H9 (cell line): Measurements from ENCODE around the gene HOXA2. TPM values are rescaled to one million over a fixed set of nuclear protein-coding genes. Genes with fewer than 3 reads are reported as not detected.

Experiments
- DNase-seq: peaks from one replicate; pipeline ENCODE4 v3.0.0-alpha.2; 2017
- H2AFZ ChIP-seq: one replicate; pipeline ENCODE4 v1.6.1; 2013; ENCODE audit warnings: mild to moderate bottlenecking, low read length, control low read depth, moderate library complexity
- H2AK5ac ChIP-seq: 2 replicates; pipeline ENCODE4 v1.6.1; 2013; ENCODE audit warnings: low read length, control low read depth, mixed read lengths; ENCODE audit not compliant: insufficient read length
- H2BK120ac ChIP-seq: one replicate; pipeline ENCODE4 v1.6.1; 2013; ENCODE audit warnings: low read depth, mild to moderate bottlenecking, low read length, control low read depth, inconsistent platforms; ENCODE audit not compliant: poor library complexity, severe bottlenecking
- H2BK12ac ChIP-seq: 2 replicates; pipeline ENCODE4 v1.6.1; 2013; ENCODE audit warnings: low read length, control low read depth, mixed read lengths, low read depth; ENCODE audit not compliant: insufficient read length
- H2BK15ac ChIP-seq: 2 replicates; pipeline ENCODE4 v1.6.1; 2013; ENCODE audit warnings: low read depth, low read length, control low read depth
- H2BK20ac ChIP-seq: one replicate; pipeline ENCODE4 v1.6.1; 2013; ENCODE audit warnings: low read depth, mild to moderate bottlenecking, low read length, control low read depth, inconsistent platforms; ENCODE audit not compliant: poor library complexity, severe bottlenecking
- H2BK5ac ChIP-seq: 2 replicates; pipeline ENCODE4 v1.6.1; 2013; ENCODE audit warnings: low read length, control low read depth, mixed read lengths; ENCODE audit not compliant: insufficient read length
- H3K14ac ChIP-seq: 2 replicates; pipeline ENCODE4 v1.6.1; 2013; ENCODE audit warnings: low read length, control low read depth; ENCODE audit not compliant: insufficient read depth
- H3K18ac ChIP-seq: 2 replicates; pipeline ENCODE4 v1.6.1; 2013; ENCODE audit warnings: low read depth, mild to moderate bottlenecking, mixed read lengths, low read length, control low read depth; ENCODE audit not compliant: insufficient read length
- H3K23ac ChIP-seq: 2 replicates; pipeline ENCODE4 v1.6.1; 2013; ENCODE audit warnings: low read length, control low read depth, mixed read lengths, low read depth; ENCODE audit not compliant: insufficient read length
- H3K23me2 ChIP-seq: 2 replicates; pipeline ENCODE4 v1.6.1; 2013; ENCODE audit warnings: low read depth, mild to moderate bottlenecking, mixed read lengths, low read length, control low read depth; ENCODE audit not compliant: insufficient read length, poor library complexity, severe bottlenecking
- H3K27ac ChIP-seq: 2 replicates; pipeline ENCODE4 v1.5.1; 2013; ENCODE audit warnings: low read length, control low read depth, mixed read lengths, low read depth; ENCODE audit not compliant: insufficient read length
- H3K27me3 ChIP-seq: 2 replicates; pipeline ENCODE4 v1.6.1; 2013; ENCODE audit warnings: low read length, control low read depth, inconsistent platforms; ENCODE audit not compliant: insufficient read depth
- H3K4ac ChIP-seq: 2 replicates; pipeline ENCODE4 v1.6.1; 2013; ENCODE audit warnings: low read depth, mild to moderate bottlenecking, control low read depth, inconsistent platforms, low read length, moderate library complexity
- H3K4me1 ChIP-seq: 2 replicates; pipeline ENCODE4 v1.6.1; 2013; ENCODE audit warnings: low read length, control low read depth, inconsistent platforms; ENCODE audit not compliant: insufficient read depth
- H3K4me2 ChIP-seq: 2 replicates; pipeline ENCODE4 v1.6.1; 2013; ENCODE audit warnings: low read length, control low read depth, mixed read lengths; ENCODE audit not compliant: insufficient read length, insufficient read depth
- H3K56ac ChIP-seq: 2 replicates; pipeline ENCODE4 v1.6.1; 2013; ENCODE audit warnings: low read depth, mild to moderate bottlenecking, mixed read lengths, low read length, control low read depth; ENCODE audit not compliant: insufficient read length
- H3K79me1 ChIP-seq: 2 replicates; pipeline ENCODE4 v1.6.1; 2013; ENCODE audit warnings: low read depth, mild to moderate bottlenecking, moderate library complexity, low read length, control low read depth, inconsistent platforms; ENCODE audit not compliant: insufficient read depth, poor library complexity, severe bottlenecking
- H3K79me2 ChIP-seq: 2 replicates; pipeline ENCODE4 v1.6.1; 2013; ENCODE audit warnings: low read length, control low read depth, inconsistent platforms; ENCODE audit not compliant: insufficient read depth
- H3K9ac ChIP-seq: 2 replicates; pipeline ENCODE4 v1.6.1; 2013; ENCODE audit warnings: low read length, control low read depth, mixed read lengths; ENCODE audit not compliant: insufficient read length; ENCODE audit errors: extremely low read depth
- H3K9me3 ChIP-seq: one replicate; pipeline ENCODE4 v1.6.1; 2013; ENCODE audit warnings: low read depth, low read length, inconsistent platforms; ENCODE audit not compliant: control insufficient read depth
- H3T11ph ChIP-seq: one replicate; pipeline ENCODE4 v1.6.1; 2013; ENCODE audit warnings: mild to moderate bottlenecking, low read length, control low read depth, inconsistent platforms
- H4K20me1 ChIP-seq: one replicate; pipeline ENCODE4 v1.6.1; 2013; ENCODE audit not compliant: control insufficient read depth, insufficient read length, insufficient read depth
- H4K5ac ChIP-seq: 2 replicates; pipeline ENCODE4 v1.6.1; 2013; ENCODE audit warnings: low read depth, mild to moderate bottlenecking, mixed read lengths, low read length, control low read depth; ENCODE audit not compliant: insufficient read length
- H4K8ac ChIP-seq: replicated peaks from 2 replicates; pipeline ENCODE4 v1.6.1; 2013; ENCODE audit warnings: low read length, control low read depth, mixed read lengths, low read depth; ENCODE audit not compliant: insufficient read length
- H4K91ac ChIP-seq: 2 replicates; pipeline ENCODE4 v1.6.1; 2013; ENCODE audit warnings: low read depth, mild to moderate bottlenecking, moderate library complexity, mixed read lengths, low read length, control low read depth; ENCODE audit not compliant: insufficient read length
- H3K27ac Mint-ChIP-seq, 3 experiments: 2 replicates in 2 of 3; 3 replicates in 1 of 3; pipeline ENCODE4 v1.8.0; 2020 to 2021; ENCODE audit warnings: mixed read lengths in 3 of 3, mild to moderate bottlenecking in 1 of 3, moderate library complexity in 1 of 3
- H3K27me3 Mint-ChIP-seq: 2 replicates; pipeline ENCODE4 v1.8.0; 2021; ENCODE audit warnings: low read depth, mild to moderate bottlenecking, moderate library complexity, mixed read lengths
- H3K36me3 Mint-ChIP-seq, 3 experiments: 2 replicates in 2 of 3; 3 replicates in 1 of 3; pipeline ENCODE4 v1.8.0; 2020 to 2021; ENCODE audit warnings: low read depth in 3 of 3, mixed read lengths in 3 of 3; ENCODE audit not compliant: insufficient read depth in 1 of 3
- H3K4me1 Mint-ChIP-seq, 2 experiments: 2 replicates each; pipeline ENCODE4 v1.8.0; 2020; ENCODE audit warnings: mixed read lengths in 2 of 2
- H3K4me3 Mint-ChIP-seq, 2 experiments: 2 replicates in 1 of 2; 3 replicates in 1 of 2; pipeline ENCODE4 v1.8.0; 2020 to 2021; ENCODE audit warnings: mild to moderate bottlenecking in 2 of 2, mixed read lengths in 2 of 2, moderate library complexity in 1 of 2
- H3K9me3 Mint-ChIP-seq, 2 experiments: 2 replicates in 1 of 2; 3 replicates in 1 of 2; pipeline ENCODE4 v1.8.0; 2020; ENCODE audit warnings: mild to moderate bottlenecking in 2 of 2, mixed read lengths in 2 of 2, moderate library complexity in 1 of 2
- WGBS: extraction: QIAGEN DNeasy Blood & Tissue Kit; methylation state at CpG from one replicate; pipeline ENCODE4 v1.1.7; 2013; ENCODE audit warnings: missing lambda C conversion rate, low lambda C conversion rate, mixed read lengths; ENCODE audit not compliant: insufficient read length; ENCODE audit errors: extremely low coverage; 5-methylcytosine and 5-hydroxymethylcytosine counted together
- total RNA-seq: library from RNA; stranded (reverse); gene quantifications from 2 replicates; pipeline ENCODE4 v1.2.1, GENCODE V29; 2021
- TF ChIP-seq, protein P1 (sequence below): fragments of 200-600 bp; sonication (generic); conservative IDR thresholded peaks from 3 replicates; pipeline ENCODE4 v1.8.0; 2021; ENCODE audit warnings: antibody characterized with exemption, mild to moderate bottlenecking

HOXA2 gene
- total RNA-seq, 1 experiment from 2014 or later: not detected

DNA sequence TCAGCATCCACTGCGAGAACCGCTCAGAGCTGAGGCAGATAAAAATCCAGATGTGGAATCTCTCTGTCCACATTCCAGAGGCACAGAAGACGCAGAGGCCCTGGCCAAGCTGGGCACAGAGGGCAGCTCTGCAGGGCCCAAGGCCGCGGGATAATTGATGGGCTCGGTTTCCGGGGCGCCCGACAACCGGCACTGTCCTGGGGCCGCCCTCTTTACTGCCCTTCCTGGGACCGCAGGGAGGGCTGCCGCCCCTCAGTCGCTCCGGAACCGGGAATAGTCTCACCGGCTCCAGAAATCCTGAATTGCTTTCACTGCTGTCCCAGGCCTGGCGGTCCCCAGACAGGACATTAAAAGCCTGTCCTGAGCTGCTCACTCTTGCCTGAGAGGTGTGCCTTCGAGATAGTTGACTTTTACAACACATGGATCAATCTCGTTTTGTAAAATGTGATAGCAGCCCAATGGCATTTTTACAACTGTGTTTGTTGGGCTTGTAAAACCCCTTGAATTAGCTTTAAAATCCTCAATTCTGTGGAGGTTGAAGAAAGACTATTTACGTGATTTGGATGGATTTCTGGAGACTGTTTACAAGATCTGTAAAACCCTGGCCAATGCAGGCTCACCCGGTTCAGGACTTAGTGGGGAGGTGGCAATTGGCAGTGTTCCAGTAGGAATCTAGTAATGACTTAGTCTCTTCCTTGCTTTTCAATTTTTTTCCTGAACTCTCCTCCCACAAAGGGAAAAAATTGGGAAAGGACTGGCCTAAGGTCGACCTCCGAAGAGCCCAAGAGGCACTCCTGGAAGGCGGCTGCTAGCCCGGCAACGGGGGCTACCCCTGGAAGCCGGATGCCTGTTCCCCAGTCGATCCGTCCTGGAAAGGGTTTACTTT lies 46.5 kb upstream of the HOXA2 start:
- Mint-ChIP-seq H3K9me3 (peaks cover 20 to 22% of the 10 kb centered on the region in 2 experiments), H3K27ac (no peak overlapping the region), H3K4me3 (no peak overlapping the region), H3K36me3 (no peaks in the 10 kb centered on the region; a peak in 3 of 7 replicates), H3K4me1 (peaks cover 10 to 24% of the 10 kb centered on the region in 2 experiments), H3K27me3 (peaks cover 100% of the 10 kb centered on the region)
- Histone ChIP-seq H2BK20ac (no peak overlapping the region), H2BK12ac (no peak overlapping the region), H3K27me3 (peaks cover 97% of the 10 kb centered on the region), H2AK5ac (no peak overlapping the region), H3K27ac (no peak overlapping the region), H3K4me2 (no peak overlapping the region), H4K5ac (no peak overlapping the region), H3K79me2 (no peaks in the 10 kb centered on the region), H2BK15ac (no peak overlapping the region), H3K23ac (no peak overlapping the region), H3K4me1 (no peaks in the 10 kb centered on the region), H3T11ph (no peak overlapping the region), H3K23me2 (peaks cover 5% of the 10 kb centered on the region), H2BK120ac (no peak overlapping the region), H4K20me1 (no peaks in the 10 kb centered on the region), H4K8ac (no peak overlapping the region), H3K14ac (no peak overlapping the region), H3K9me3 (no peaks in the 10 kb centered on the region), H4K91ac (no peak overlapping the region), H2AFZ (no peak overlapping the region), H3K56ac (no peak overlapping the region), H3K79me1 (no peaks in the 10 kb centered on the region), H3K4ac (no peak overlapping the region), H2BK5ac (no peak overlapping the region), H3K18ac (no peak overlapping the region), H3K9ac (no peak overlapping the region)
- no peak for DNase-seq
- no CpG with 5 or more reads among the region's 30 CpGs for WGBS
- TF ChIP-seq, protein P1, sequence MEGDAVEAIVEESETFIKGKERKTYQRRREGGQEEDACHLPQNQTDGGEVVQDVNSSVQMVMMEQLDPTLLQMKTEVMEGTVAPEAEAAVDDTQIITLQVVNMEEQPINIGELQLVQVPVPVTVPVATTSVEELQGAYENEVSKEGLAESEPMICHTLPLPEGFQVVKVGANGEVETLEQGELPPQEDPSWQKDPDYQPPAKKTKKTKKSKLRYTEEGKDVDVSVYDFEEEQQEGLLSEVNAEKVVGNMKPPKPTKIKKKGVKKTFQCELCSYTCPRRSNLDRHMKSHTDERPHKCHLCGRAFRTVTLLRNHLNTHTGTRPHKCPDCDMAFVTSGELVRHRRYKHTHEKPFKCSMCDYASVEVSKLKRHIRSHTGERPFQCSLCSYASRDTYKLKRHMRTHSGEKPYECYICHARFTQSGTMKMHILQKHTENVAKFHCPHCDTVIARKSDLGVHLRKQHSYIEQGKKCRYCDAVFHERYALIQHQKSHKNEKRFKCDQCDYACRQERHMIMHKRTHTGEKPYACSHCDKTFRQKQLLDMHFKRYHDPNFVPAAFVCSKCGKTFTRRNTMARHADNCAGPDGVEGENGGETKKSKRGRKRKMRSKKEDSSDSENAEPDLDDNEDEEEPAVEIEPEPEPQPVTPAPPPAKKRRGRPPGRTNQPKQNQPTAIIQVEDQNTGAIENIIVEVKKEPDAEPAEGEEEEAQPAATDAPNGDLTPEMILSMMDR: no peak
